Measurements from ENCODE around the gene COX7A2.

- TF ChIP-seq, protein P1, sequence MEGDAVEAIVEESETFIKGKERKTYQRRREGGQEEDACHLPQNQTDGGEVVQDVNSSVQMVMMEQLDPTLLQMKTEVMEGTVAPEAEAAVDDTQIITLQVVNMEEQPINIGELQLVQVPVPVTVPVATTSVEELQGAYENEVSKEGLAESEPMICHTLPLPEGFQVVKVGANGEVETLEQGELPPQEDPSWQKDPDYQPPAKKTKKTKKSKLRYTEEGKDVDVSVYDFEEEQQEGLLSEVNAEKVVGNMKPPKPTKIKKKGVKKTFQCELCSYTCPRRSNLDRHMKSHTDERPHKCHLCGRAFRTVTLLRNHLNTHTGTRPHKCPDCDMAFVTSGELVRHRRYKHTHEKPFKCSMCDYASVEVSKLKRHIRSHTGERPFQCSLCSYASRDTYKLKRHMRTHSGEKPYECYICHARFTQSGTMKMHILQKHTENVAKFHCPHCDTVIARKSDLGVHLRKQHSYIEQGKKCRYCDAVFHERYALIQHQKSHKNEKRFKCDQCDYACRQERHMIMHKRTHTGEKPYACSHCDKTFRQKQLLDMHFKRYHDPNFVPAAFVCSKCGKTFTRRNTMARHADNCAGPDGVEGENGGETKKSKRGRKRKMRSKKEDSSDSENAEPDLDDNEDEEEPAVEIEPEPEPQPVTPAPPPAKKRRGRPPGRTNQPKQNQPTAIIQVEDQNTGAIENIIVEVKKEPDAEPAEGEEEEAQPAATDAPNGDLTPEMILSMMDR (IDR thresholded peaks at IDR 0.05) = no peak
- TF ChIP-seq POLR2A (IDR thresholded peaks at IDR 0.05) = no peak
These were observed 10.4 kb downstream of the COX7A2 start for GRCh38 chr6:75233092-75233615.

Data from uterus (tissue), 2 donors.